CD4-positive, alpha-beta T cell treated with Interleukin-15 for 1 hour (primary cell): ENCODE measurements around the gene MGAT4C.
"Not testable (repeated sequence)": the region's sequence is repeated elsewhere in the genome, so short reads cannot be mapped to it uniquely, and the experiment has no call there.

Experiments
- DNase-seq: peaks from one replicate; pipeline ENCODE4 v3.0.0-alpha.2; 2020

The MGAT4C gene

DNA sequence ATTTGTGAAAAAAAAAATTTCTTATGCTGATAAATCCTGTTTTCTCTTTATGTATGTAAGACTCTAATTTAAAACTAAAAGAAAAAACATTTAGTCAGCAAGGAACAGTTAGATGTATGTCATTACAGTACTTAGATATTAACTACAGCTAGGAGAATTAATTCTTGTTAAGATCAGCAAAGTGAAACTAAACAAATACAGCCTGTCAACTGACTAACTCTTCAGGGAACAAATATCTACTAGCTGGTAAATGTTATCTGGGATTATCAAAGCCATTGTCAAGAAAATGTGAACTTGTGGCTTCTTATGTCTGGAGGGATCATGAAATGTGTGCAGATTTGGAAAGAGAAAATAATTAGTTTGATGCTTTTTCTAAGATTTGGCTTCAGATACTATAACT is 27.5 kb downstream of the MGAT4C start:
- DNase-seq: no peak

- DNase-seq: no peak
Measured at GRCh38 chr12:86226481-86226880, 29.7 kb downstream of the MGAT4C start.

GRCh38 chr12:86216591-86216990 is 39.6 kb downstream of the MGAT4C start:
- DNase-seq: no peak

- no peak for DNase-seq
Measured at GRCh38 chr12:86213012-86213411, 43.2 kb downstream of the MGAT4C start.

DNA sequence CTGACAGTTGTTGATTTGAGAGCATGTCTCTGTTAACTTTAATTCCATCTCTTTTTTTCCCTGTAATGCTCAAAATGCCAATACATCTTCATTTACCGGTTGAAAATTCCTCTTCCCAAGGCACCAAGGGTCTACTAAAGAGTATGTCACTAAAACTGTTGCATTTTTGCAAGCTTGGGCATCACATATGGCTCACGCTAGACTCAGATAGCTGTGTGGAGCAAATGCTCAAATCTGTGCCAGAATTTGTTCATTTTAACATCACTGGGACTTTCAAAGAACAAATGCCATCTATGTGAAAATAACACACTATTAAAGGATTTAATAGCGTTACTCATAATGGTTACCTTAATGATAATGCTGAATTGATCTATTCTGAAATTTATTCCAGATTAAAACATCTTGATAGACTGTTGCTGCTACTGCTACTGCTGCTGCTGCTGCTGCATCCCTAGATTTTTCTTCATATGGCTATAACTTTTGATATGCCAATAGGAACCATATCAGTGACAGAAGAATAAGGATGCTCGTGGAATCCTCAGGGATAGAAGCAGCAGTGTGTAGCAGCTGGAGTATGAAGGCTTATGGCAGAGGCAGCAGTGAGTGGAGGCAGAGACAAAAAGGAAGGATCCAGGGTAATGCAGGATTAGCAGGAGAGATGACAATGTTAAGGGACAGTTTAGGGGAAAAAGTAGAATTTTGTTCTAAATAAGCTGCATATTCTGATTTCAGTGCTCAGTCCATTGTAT is 57.3 kb downstream of the MGAT4C start:
- no peak for DNase-seq

- no peak for DNase-seq
Measured at GRCh38 chr12:86196465-86196864, 59.7 kb downstream of the MGAT4C start.

DNA sequence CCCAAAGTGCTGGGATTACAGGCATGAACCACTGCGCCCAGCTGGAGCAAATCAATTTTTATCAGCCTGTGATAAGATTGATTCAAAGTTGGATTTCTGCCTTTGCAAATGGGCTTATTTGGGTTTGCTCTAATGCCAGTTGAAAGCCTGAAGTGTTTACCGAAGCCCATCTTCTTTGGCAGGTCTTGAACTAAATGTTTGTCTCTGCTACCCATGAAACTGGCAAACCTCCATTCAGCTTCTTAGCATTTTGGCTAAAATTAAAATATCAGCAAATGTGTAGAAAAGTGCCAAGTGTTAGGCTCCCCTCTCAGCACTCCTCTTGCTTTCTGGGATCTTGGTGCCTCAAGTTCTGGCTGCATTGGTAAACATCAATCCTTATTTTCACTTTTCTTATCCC is 61.5 kb downstream of the MGAT4C start:
- DNase-seq: no peak

DNA sequence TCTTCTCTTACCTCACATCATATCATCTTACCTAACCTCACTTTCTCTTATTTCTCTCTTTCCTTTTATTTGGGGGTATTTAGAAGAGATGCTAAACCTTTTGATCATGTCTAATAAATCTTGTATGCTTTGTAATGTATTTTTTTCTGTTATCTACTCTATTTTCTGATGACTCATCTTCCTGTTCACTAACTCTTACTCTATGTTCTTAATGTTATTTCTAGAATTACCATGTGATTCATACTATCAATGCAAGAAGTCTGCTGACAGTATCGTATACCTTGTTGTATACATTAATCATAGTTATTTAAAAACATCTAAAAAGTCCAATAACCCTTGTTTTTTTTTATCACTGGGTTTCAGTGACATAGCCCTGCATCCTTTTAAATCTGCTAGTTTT is 62.3 kb downstream of the MGAT4C start:
- no peak for DNase-seq

GRCh38 chr12:86188226-86188625 is 68.0 kb downstream of the MGAT4C start:
- DNase-seq: no peak

GRCh38 chr12:86186449-86186848 is 69.7 kb downstream of the MGAT4C start:
- no peak for DNase-seq

GRCh38 chr12:86179855-86180254 is 76.3 kb downstream of the MGAT4C start:
- no peak for DNase-seq

DNA sequence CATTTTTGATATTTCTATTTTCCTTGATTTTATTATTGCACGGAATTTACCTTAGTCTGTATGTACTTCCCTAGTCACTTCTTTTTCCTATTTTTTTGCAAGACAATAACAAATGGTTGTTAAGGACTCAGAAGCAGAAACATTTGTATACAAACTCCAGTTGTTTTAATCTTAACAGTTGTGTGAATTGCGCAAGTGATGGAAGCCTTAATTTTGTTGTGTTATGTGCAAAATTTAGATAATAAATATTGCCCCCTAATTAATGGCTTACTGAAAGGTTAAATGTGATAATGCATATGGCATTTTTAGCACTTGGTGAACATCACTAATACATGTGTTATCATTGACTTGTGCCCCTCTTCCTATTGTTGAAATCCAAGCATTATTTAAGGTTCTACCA is 82.0 kb downstream of the MGAT4C start:
- DNase-seq: no peak

GRCh38 chr12:86172913-86173443 is 83.2 kb downstream of the MGAT4C start:
- no peak for DNase-seq

- no peak for DNase-seq
Measured at GRCh38 chr12:86170051-86170450, 86.1 kb downstream of the MGAT4C start.

- no peak for DNase-seq
Measured at GRCh38 chr12:86158956-86159355, 97.2 kb downstream of the MGAT4C start.

DNA sequence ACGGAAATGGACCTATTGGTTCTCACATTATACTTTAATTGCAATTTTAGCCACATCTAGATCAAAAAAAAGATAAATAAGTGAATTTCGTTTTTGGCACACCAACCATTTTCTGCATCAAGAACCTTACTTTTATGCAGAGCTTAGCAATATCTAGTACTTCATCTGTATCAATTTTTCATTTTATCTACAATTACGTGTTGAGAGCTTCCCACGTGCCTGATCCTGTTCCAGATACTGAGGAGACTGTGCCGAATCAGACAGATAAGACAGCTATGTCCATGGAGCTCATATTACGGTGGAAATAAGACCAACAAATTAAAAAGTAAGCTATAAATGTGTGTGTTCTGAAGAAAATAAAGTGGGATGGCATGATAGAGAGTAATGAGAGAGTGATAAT is 101.6 kb downstream of the MGAT4C start:
- DNase-seq: no peak

- no peak for DNase-seq
Measured at GRCh38 chr12:86148612-86149011, 107.6 kb downstream of the MGAT4C start.

DNA sequence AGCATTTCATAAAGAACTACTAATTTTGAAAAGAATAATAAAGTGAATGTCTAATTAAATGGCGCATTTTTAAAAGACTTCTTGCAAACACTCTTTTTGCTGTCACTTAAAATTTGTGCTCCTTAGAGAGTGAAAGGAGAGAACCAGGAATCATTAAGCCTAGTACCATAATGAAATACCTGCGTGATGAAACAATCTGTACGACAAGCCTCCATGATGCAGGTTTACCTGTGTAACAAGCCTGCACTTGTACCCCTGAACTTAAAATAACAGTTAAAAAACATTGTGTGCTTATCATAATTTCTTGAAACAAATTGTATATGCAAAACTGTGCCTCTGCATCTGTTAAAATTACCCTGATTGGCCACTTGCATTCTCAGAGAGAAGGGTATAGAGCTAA is 108.1 kb downstream of the MGAT4C start:
- no peak for DNase-seq

GRCh38 chr12:86145156-86145555 is 111.0 kb downstream of the MGAT4C start:
- DNase-seq: no peak

DNA sequence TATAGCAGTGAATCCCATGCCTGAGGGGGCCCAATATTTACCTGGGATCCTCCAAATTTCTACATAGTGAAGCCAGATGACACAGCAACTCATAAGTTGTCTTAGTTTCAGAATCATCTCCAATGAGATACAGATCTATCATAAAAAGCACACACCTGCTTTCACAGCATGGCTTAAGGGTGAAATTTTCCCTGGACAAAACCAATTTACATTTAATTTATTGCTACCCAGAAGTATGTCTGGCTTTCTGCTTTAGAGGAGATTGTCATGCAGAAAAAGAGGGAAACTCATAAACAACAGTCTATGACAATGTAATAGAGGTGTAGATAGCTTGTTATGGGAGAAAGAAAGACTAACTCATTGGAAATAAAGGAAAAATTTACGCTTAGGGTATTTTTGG is 113.0 kb downstream of the MGAT4C start:
- DNase-seq: no peak

DNA sequence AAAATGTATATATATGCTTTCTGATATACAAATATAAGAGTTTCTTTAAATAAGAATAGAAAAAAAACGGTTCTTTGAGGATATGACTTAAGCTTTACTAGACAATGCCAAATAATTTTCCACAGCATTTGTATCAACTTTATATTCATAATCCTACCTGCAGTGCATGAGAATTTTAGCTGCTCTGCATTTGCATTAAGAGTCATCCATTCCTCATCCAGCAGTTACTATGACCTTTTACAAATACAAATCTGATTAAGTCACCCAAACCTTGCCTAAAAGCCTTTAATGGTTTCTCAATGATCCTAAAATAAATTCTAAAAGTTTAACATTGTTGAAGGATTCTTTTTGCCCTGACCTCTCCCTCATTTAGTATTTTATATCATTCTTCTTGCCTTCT is 116.5 kb downstream of the MGAT4C start:
- no peak for DNase-seq

GRCh38 chr12:86138770-86139169 is 117.4 kb downstream of the MGAT4C start:
- no peak for DNase-seq

- DNase-seq: no peak
Measured at GRCh38 chr12:86137936-86138335, 118.3 kb downstream of the MGAT4C start.

DNA sequence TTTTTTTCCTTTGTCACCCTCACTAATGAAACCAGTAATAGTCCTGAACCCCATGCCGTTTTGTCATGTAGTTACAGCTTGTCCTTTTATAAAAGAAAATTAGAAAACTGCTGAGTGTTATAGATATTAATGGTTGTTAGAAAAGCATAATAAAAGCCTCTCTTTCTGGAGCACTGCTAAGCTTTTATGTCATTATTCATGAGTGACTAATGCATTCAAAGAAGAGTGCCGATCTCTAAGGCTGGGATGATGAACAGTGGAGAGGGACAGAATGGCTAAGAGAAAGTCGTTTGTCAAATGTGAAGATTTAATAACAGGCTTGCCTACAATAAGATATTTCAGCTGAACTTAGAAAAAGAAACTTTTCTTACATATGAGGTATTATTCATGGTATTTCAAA is 121.6 kb downstream of the MGAT4C start:
- DNase-seq: no peak

DNA sequence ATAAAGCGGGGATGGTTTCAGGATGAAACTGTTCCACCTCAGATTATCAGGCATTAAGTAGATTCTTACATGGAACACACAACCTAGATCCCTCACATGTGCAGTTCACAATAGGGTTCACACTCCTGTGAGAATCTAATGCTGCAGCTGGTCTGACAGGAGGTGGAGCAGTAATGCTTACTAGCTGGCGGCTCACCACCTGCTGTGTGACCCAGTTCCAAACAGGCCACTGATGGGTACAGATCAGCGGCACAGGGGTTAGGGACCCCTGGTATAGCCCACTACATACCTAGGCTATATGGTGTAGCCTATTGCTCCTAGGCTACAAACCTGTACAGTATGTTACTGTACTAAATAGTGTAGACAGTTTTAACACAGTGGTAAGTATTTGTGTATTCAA is 129.3 kb downstream of the MGAT4C start:
- not testable (repeated sequence) for DNase-seq
